Kidney epithelial cell (primary cell): Measurements from ENCODE around the gene FBXL13. TPM values are rescaled to one million over a fixed set of nuclear protein-coding genes. Genes with fewer than 3 reads are reported as not detected.
A peak's percentile ranks its signal among the peaks of the same experiment; 100 is the strongest.
"Not testable (repeated sequence)": the region's sequence is repeated elsewhere in the genome, so short reads cannot be mapped to it uniquely, and the experiment has no call there.

Experiments used
- DNase-seq: peaks from one replicate; pipeline ENCODE4 v3.0.0-alpha.2; 2010; ENCODE audit warnings: low read depth
- H3K27me3 ChIP-seq: 2 replicates; pipeline ENCODE4 v1.6.0; 2011; ENCODE audit warnings: low read length; ENCODE audit not compliant: control insufficient read depth, insufficient read depth
- H3K36me3 ChIP-seq: 2 replicates; pipeline ENCODE4 v1.5.1; 2011; ENCODE audit warnings: low read length; ENCODE audit not compliant: control insufficient read depth, insufficient read depth
- H3K4me3 ChIP-seq: 2 replicates; pipeline ENCODE4 v1.5.1; 2011; ENCODE audit warnings: low read depth, mild to moderate bottlenecking, control low read depth, low read length
- total RNA-seq: library from RNA; depleted of rRNA; stranded (reverse); fragments of >200 nt; gene quantifications from 2 replicates; pipeline ENCODE4 v1.2.3, GENCODE V29; 2015
- TF ChIP-seq, protein P1 (sequence below): IDR thresholded peaks from 2 replicates; pipeline ENCODE4 v1.5.1; 2011; ENCODE audit warnings: mild to moderate bottlenecking, moderate library complexity, low read length, control low read depth, inconsistent platforms; ENCODE audit not compliant: insufficient read depth, poor library complexity, severe bottlenecking

Gene FBXL13
- total RNA-seq, 1 donor from 2014 or later: 3.1 TPM

DNA sequence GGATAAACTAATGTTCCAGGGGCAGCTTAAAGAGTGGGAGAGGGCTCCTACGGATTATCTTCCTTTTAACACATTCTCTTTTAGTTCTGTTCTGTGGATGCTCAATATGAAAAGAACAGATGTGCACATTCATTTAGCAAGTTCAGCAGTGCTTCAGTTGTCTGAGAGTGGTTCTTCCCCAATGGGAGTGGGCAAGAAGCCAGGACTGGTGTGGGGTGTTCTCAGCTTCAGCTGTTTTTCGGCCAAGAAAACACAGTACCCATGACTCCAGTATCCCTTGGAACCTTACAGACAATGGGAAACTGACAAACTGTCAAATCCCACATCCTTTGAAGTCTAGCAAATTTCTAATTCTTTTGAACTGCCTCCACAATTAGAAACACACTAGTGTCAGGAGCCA is 233.3 kb downstream of the FBXL13 start:
- no peak for DNase-seq
- no peaks in the 10 kb centered on the region for H3K27me3 ChIP-seq
- no peak overlapping the region for H3K4me3 ChIP-seq
- no peaks in the 10 kb centered on the region for H3K36me3 ChIP-seq
- TF ChIP-seq, protein P1, sequence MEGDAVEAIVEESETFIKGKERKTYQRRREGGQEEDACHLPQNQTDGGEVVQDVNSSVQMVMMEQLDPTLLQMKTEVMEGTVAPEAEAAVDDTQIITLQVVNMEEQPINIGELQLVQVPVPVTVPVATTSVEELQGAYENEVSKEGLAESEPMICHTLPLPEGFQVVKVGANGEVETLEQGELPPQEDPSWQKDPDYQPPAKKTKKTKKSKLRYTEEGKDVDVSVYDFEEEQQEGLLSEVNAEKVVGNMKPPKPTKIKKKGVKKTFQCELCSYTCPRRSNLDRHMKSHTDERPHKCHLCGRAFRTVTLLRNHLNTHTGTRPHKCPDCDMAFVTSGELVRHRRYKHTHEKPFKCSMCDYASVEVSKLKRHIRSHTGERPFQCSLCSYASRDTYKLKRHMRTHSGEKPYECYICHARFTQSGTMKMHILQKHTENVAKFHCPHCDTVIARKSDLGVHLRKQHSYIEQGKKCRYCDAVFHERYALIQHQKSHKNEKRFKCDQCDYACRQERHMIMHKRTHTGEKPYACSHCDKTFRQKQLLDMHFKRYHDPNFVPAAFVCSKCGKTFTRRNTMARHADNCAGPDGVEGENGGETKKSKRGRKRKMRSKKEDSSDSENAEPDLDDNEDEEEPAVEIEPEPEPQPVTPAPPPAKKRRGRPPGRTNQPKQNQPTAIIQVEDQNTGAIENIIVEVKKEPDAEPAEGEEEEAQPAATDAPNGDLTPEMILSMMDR: no peak

DNA sequence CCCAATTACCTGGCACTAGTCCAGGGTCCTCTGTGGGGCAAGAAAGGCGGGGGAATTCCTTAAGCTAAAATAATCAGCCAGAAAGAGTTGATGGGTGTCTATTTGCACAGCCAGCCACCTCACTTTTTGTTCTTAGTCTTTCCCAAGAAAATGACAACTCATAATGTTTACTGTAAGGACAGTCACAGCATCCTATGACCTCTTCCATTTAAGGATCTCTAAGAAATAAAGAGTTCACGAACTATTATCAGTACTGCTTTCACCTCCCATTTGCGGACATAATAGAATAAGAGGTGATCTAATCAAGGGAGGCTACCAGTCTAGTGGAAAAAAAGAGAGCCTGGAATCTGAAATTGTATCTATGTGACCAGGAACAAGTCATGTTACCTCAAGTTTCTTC is 234.2 kb downstream of the FBXL13 start:
- Histone ChIP-seq H3K27me3 (no peaks in the 10 kb centered on the region), H3K4me3 (no peak overlapping the region), H3K36me3 (no peaks in the 10 kb centered on the region)
- DNase-seq: no peak
- TF ChIP-seq, protein P1: no peak

DNA sequence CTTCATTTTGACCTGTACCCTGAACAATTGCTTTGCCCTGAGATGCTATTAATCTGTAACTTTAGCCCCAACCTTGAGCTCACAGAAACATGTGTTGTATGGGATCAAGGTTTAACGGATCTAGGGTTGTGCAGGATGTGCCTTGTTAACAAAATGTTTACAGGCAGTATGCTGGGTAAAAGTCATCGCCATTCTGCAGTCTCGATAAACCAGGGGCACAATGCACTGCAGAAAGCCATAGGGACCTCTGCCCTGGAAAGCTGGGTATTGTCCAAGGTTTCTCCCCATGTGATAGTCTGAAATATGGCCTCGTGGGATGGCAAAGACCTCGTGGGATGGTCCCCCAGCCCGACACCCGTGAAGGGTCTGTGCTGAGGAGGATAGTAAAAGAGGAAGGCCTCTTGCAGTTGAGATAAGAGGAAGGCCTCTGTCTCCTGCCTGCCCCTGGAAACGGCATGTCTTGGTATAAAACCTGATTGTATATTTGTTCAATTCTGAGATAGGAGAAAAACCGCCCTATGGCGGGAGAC is 236.0 kb downstream of the FBXL13 start:
- not testable (repeated sequence) for H3K27me3 ChIP-seq, DNase-seq

DNA sequence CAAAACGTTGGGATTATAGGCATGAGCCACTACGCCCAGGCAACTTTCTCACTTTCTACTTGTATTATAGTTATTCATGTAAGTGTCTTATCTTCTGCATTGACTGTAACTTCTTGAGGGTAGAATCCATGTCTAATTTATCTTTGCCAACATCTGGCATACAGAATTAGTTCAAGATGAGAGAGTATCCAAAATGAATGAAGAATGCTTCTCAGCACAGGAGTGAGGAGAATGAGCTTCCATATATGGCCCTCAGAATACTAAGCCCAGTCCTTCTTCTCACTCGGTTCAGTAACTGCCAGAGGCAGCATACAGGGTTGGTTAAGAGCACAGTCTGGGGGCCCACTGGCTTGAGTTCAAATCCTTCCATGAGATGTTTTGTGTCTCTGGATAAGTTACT is 236.8 kb downstream of the FBXL13 start:
- no peaks in the 10 kb centered on the region for H3K27me3 ChIP-seq
- H3K36me3 ChIP-seq: no peaks in the 10 kb centered on the region
- H3K4me3 ChIP-seq: no peak overlapping the region
- TF ChIP-seq, protein P1: no peak
- no peak for DNase-seq

More for the DNA sequence above, 236.0 kb downstream of the FBXL13 start:
- H3K36me3 ChIP-seq, H3K4me3 ChIP-seq: not testable (repeated sequence)

DNA sequence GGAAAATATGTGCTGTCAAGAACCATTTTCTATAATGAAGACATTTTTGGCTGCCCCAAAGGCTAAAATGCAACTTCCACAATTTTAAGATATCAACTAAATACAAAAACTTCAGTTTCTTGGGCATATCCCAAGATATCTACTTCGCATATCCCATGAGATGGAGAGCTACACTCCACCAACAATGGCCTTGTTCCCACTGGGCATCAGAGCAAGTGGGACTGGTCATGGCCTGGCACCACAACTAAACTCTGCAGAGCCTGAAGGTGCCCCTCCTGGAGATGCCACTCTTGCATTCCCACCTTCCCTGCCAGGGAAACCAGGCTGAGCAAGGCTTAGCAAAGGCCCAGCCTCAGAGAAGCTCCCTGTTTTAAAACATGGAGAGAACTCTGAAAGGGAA is 237.6 kb downstream of the FBXL13 start:
- DNase-seq: no peak
- TF ChIP-seq, protein P1: no peak
- no peak overlapping the region for H3K4me3 ChIP-seq
- H3K27me3 ChIP-seq: no peaks in the 10 kb centered on the region
- H3K36me3 ChIP-seq: no peaks in the 10 kb centered on the region

DNA sequence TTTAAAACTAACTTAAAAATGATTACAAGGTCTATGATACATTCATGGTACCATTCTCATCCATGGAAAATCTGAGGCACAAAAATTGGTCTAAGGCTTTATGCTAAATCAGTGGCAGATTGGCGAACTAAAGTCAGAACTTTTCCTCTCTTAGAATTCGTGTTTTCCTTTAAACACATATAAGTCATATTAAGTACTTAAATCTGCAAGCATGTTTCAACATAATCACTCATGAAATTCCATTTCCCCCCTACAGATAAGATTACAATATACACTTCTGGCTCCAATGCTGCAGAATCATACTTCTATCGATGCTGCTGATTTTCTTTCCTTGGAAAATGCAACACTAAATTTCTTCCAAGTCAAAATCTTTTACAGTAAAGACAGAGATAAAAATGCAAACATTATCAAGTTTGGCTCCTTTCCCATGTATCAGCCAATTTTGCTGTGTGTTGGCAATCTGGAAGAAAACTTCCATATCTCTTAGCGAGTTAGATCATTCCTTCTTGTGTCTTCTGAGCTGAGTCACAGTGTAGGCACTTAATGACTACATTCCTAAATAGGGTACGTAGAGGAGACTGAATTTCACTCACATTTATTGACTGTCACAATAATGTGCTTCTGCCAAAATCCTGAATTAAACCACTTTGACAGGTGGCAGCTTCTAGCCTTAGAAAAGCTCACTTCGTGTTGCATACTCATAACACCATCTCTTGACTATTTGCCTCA is 238.2 kb downstream of the FBXL13 start:
- Histone ChIP-seq H3K27me3 (no peaks in the 10 kb centered on the region), H3K4me3 (no peak overlapping the region), H3K36me3 (no peaks in the 10 kb centered on the region)
- DNase-seq: peak; percentile 72
- TF ChIP-seq, protein P1: no peak
